ENCODE results near the gene CCNDBP1.
"Not testable (repeated sequence)": the region's sequence is repeated elsewhere in the genome, so short reads cannot be mapped to it uniquely, and the experiment has no call there.

CCNDBP1 gene, protein sequence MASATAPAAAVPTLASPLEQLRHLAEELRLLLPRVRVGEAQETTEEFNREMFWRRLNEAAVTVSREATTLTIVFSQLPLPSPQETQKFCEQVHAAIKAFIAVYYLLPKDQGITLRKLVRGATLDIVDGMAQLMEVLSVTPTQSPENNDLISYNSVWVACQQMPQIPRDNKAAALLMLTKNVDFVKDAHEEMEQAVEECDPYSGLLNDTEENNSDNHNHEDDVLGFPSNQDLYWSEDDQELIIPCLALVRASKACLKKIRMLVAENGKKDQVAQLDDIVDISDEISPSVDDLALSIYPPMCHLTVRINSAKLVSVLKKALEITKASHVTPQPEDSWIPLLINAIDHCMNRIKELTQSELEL

DNA sequence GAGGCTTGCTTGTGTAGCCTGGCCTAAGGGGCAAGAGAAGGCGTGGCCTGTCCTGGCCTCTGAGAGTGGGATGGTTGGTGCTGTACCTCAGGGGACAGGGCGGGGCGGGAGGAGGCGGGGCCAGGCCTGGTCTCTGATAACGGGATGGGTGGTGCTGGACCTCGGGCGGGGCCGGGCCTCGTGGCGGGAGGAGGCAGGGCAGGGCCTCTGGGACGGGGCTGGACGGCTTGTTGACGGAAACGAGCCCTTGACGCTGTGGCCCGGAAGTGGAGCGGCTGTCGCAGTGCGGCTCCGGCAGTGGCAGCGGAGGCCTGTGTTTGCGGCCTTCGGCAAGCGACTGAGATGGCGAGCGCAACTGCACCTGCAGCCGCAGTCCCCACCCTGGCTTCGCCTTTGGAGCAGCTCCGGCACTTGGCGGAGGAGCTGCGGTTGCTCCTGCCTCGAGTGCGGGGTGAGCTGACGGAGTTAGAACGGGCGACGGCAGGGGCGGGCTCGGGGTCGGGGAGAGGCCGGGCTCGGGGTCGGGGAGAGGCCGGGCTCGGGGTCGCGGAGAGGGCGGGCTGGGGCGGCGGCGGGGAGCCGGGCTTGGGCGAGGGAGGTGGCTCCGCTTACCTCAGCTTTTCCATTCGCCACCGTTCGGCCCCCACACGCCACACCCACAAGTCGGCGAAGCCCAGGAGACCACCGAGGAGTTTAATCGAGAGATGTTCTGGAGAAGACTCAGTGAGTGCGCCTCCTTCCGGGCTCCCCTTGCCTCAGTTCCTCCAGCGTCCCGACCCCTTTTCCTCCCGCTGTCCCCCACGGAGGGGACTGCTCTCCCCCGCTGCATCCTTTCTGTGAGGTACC, at the start of gene CCNDBP1:
Gene CCNDBP1, plus strand, starts transcription at position 247 of the 846 bp plus-strand sequence. Its CDS starts 96 bp downstream, at position 343.
- peak; percentile 99 for DNase-seq (ENCODE audit: low spot score)

DNA sequence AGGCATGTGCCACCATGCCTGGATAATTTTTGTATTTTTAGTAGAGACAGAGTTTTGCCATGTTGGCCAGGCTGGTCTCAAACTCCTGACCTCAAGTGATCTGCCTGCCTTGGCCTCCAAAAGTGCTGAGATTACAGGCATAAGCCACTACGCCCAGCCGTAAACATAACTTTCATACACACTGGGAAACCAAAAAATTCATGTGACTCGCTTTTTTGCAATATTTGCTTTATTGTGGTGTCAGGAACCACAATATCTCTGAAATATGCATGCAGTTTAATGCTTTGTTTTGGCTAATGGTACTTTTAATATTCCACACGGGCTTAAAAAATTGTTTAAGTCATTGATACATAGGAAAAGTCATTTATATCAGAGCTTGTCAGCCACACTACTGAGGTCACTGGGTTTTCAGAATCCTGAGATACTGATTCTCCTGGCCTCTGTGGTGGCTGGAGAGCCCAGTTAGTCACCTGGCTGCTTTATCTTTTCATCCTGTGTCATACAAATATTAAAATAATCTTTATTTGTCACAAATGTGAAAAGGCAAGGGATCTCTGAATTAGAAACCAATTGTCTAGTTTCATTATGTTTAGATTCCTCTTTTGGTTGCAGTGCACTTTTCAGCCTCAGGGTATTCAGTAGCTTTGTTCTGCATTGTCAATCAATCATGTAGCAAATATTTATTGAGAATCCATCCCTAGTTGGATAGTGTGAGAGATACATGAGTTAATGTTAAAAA, 41.8 kb upstream of the CCNDBP1 start:
- no peak for DNase-seq (ENCODE audit: low spot score)

DNA sequence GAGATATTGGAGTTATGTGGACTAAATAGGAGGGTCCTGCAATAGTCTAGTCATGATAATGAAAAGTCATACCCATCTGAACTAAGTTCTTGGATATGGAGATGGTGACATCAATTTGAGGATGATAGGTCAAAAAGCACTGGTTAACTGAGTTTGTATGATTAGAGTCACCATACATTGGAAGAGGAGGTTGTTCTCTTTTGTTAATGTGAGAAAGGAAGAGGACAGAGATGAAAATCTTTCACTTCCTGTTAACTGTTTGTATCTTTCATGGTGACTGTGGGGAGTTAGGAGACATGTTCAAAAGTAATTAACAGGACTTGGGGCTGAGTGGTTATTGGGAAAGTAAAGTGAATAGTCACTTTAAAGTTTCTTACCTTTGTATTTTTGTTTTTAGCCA, 40.7 kb upstream of the CCNDBP1 start:
- DNase-seq (ENCODE audit: low spot score), result no peak

DNA sequence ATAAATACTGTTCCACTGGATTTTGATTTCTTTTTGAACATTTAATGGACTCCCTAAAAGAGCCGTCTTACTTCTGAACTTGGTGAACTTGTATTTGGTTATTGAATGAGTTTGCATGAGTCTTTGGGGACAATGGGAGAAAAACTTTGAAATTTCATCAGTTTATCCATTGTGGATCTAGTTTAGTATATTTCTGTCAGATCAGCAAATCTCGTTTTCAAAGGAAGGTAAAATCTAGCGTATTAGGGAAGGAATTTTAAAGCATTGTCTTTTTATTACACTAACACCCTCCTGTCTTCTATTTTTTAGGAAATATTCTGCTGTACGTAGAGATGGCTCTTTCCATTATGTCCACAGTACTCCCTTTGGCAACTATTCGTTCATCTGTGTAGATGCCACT, 39.0 kb upstream of the CCNDBP1 start:
- DNase-seq (ENCODE audit: low spot score), result no peak

DNA sequence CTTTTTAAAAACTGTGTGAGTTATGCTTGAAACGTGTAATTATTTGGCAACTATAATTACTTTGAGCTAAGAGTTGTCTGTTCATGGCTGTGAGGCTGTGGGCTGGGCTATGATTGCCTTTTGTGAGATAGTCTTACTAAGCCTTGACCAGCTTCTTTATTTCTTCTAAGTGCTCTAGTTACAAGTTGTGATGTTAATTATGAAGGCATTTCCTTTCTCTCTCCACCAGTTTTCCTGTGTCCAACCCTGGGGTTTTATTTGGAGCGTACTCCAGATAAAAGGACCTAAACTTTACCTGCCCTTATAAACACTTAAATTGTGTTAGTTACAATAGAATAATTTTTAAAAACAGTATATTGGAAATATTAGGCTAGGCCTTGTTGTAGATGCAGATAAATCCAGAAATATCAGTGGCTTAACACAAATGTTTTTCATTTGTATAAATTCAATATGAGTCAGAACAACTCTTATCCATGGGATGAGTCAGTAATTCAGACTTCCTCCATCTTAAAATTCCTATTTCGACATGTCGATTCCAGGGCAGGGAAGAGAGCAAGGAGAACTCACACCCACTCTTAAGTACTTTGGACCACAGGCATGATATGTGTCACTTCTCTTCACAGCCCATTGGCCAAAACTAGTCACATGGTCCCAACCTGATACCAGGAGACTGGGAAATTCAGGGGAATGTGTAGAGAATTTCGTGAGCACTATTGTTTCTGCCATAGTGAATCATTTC, 34.8 kb upstream of the CCNDBP1 start:
- DNase-seq (ENCODE audit: low spot score), result peak; percentile 20

DNA sequence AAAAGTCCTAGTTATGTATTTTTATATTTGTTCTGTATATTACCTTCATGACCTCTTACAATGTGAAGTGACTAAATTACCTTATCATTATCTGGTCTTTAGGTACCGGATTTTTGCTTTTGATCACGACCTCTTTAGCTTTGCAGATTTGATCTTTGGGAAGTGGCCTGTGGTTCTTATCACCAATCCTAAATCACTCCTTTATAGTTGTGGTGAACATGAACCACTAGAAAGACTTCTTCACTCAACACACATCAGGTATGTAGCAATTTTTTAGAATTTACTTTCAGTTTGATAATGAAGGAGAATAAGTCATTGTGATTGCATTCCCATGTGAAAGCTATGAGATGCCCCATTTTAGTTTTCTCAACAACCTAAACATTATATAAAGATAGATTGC, 33.5 kb upstream of the CCNDBP1 start:
- no peak for DNase-seq (ENCODE audit: low spot score)

DNA sequence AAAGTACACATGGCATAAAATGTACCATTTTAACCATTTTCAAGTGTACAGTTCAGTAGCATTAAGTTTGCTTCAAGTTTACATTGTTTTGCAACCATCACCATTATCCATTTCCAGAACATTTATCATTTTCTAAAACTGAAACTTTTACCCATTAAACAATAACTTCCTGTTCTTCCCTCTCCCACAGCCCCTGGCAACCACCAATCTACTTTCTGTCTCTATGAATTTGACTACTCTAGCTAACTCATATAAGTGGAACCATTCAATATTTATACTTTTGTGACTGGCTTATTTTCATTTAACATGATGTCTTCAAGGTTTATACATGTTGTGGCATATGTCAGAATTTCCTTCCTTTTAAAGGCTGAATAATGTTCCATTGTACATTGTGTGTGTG, 31.9 kb upstream of the CCNDBP1 start:
- no peak for DNase-seq (ENCODE audit: low spot score)

DNA sequence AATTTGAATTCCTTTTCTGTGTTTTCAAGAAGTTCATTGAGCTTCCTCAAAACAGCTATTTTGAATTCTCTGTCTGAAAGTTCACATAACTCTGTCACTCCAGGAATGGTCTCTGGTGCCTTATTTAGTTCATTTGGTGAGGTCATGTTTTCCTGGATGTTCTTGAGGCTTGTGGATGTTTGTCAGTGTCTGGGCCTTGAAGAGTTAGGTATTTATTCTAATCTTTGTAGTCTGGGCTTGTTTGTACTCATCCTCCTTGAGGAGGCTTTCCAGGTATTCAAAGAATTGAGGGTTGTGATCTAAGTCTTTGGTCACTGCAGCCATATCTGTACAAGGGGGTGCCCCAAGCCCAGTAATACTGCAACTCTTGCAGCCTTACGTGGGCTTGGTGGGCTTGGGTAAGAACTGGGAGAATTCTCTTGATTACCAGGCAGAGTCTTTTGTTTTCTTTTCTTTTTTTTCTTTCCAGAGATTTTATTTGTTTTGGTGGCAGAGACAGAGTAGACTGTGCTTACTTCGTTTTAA, 19.3 kb upstream of the CCNDBP1 start:
- no peak for DNase-seq (ENCODE audit: low spot score)

DNA sequence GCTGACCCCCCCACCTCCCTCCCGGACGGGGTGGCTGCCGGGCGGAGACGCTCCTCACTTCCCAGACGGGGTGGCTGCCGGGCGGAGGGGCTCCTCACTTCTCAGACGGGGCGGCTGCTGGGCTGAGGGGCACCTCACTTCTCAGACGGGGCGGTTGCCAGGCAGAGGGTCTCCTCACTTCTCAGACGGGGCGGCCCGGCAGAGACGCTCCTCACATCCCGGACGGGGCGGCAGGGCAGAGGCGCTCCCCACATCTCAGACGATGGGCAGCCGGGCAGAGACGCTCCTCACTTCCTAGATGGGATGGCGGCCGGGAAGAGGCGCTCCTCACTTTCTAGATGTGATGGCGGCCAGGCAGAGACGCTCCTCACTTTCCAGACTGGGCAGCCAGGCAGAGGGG, 17.9 kb upstream of the CCNDBP1 start:
- not testable (repeated sequence) for DNase-seq (ENCODE audit: low spot score)

DNA sequence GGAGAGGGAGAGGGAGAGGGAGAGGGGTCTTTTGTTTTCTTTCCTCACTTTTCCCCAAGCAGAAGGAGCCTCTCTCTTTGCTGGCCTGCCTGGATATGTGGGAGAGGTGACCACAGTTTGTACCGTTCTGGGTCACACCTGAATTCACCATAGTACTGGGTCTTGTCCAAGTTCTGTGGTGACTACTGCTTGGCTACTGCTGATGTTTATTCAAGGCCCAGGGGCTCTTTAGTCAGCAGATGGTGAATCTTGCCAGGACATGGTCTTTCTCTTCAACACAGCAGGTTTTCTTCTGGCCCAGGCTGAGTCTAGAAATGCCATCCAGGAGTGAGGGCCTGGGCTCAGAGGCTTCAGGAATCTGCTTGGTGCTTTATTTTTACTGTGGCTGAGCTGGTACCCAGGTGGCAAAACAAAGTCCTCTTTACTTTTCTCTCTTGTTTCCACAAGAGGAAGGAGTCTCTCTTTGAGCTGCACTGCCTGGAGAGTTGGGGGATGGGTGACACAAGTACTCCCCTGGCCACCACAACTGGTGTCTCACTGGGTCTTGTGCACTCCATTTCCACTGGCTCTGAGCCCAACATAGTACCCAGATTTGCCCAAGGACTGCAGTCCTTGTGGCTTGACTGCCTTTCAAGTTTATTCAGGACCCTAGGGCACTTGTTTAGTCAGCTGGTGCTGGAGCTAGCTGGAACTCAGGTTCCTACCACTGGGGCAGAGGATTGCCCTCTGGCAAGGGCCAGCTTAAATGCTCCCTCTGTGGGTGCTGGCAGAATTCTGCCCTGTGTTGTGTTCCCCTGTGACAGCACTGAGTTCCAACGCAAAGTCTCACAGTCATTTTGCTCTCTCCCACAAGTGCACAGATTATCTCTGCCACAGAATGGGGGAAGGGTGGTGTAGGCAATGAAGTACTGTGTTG, 16.8 kb upstream of the CCNDBP1 start:
- no peak for DNase-seq (ENCODE audit: low spot score)

DNA sequence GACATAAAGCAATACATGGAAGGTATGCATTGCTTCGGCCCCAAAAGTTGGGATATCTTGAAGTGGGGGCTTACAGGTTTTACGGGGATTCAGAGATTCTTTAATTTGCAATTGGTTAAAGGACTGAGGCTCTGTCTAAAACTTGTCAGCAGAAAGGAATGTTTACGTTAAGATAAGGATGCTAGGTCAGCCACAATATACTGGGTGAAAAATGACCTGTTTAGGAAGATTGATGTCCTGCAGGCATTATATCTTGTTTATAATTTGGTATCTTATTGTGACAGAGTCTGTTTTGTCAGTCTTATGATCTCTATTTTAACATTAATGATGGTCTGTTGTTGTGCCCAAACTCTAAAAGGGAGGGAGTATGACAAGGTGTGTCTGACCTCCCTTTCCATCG, 15.3 kb upstream of the CCNDBP1 start:
- DNase-seq (ENCODE audit: low spot score), result no peak

DNA sequence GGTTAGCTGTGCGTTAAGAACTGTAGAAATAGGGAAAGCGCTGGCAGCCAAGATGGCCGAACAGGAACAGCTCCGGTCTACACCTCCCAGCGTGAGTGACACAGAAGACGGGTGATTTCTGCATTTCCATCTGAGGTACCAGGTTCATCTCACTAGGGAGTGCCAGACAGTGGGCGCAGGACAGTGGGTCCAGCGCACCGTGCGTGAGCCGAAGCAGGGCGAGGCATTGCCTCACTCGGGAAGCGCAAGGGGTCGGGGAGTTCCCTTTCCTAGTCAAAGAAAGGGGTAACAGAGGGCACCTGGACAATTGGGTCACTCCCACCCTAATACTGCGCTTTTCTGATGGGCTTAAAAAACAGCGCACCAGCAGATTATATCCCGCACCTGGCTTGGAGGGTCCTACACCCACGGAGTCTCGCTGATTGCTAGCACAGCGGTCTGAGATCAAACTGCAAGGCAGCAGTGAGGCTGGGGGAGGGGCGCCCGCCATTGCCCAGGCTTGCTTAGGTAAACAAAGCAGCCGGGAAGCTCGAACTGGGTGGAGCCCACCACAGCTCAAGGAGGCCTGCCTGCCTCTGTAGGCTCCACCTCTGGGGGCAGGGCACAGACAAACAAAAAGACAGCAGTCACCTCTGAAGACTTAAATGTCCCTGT, 9.4 kb upstream of the CCNDBP1 start:
- not testable (repeated sequence) for DNase-seq (ENCODE audit: low spot score)

DNA sequence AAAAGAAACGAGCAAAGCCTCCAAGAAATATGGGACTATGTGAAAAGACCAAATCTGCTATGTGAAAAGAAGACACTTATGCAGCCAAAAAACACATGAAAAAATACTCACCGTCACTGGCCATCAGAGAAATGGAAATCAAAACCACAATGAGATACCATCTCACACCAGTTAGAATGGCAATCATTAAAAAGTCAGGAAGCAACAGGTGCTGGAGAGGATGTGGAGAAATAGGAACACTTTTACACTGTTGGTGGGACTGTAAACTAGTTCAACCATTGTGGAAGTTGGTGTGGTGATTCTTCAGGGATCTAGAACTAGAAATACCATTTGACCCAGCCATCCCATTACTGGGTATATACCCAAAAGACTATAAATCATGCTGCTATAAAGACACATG, 8.1 kb upstream of the CCNDBP1 start:
- DNase-seq (ENCODE audit: low spot score), result not testable (repeated sequence)

DNA sequence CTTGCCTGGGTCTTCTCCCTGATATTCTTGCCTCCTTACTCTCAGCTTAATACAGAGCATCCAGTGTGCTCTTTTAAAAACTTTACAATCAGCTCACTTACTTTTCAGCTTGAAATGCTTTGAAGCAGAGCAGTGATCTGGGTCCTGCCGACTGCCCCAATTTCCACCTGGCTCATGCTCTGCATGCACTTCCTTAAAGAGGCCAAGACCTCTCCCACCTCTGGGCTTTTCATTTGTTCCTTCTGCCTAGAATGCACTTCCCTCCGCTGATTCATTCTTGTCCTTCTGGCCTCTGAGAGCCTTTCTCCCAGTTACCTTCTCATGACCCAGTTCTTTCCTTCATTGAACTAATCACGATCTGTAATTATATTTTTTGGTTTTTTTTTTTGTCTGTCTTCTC, 1.9 kb upstream of the CCNDBP1 start:
- DNase-seq (ENCODE audit: low spot score), result no peak

DNA sequence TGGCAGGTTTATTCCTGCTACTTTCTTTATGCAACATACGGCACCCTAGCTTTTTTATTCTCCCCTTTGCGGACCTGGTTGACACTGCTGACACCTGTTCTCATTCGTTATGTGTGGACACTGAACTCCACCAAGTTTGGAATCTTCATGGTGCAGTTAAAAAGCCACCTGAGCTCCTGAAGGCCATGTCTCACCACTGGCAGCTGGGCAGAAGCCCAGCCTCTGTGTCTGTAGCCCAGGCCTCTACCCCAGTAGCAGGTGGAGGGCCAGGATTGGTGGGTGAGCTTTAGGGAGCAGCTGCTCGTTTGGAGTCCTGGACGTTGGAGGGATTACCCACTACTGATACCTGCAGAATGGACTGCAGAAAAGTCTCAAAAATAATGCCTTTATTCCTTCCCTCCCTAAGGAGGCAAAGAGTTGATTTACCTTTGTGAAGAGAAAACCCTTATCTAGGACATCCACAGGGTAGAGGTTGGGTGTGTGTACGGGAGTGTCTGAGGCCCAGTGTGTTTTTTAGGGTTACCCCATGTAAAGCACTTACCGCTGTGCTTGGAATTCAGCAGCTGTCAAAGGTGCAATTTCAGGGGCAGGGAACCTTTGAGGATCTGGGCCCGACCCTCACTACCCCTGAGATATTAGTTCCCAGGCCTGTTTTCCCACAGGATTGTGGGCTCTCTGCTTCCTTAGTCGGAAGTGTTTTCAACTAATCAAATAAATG, 637 bp upstream of the CCNDBP1 start:
- DNase-seq (ENCODE audit: low spot score), result no peak

DNA sequence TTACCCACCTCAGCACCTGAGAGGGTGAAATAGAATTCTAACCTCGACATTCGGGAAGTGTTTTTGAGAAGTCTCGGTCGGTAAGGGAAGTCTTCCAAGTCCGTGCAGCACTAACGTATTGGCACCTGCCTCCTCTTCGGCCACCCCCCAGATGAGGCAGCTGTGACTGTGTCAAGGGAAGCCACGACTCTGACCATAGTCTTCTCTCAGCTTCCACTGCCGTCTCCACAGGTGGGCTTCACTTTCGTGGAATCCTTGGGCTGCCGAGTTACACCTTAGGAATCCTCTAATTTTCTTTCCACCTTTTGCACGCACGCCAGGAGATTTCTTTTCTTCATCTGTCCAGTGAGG, 775 bp downstream of the CCNDBP1 start:
- DNase-seq (ENCODE audit: low spot score), result no peak

DNA sequence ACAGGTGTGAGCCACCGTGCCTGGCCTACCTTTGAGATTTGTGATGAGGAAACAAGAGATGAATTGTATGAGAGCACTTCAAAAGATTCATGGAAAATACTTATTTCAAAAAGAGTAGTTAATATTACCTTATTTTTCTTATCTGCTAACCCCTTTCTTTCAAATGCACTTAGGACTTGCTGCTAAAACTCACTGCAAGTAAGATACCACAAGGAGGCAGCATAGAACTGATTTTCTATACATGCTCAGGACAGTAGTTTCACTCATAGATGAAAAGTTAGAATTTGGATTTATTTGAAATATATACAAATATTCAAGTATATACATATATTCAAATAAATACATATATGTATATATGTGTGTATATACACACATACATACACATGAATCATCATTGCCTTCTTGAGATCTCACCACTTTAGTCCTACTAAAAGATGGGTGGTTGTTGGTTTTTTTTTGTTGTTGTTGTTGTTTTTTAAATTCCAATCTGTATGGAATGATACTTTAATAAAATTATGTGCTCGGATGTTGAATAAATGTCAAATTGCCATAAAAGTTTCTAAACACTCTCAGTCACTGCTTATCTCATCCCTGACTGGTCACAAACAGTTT, 2.4 kb downstream of the CCNDBP1 start:
- DNase-seq (ENCODE audit: low spot score), result no peak

DNA sequence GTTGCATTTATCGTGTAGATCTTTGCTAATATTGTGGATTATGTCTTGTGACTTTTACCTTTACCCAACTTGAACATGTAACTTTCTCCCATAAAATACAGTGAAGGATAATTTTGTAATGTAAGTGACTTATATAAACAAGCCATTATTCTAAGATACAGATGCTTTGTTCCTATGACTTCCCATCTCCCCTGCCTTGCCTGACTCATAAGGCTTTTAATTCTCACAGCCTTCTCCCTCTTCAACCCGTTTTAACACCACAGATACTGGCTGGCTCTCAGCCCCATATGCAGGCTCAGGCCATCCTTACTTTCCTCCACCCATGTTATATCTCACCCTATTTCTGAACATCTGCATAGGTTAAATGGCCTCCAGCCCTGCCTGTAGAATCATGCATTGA, 4.1 kb downstream of the CCNDBP1 start:
- no peak for DNase-seq (ENCODE audit: low spot score)

DNA sequence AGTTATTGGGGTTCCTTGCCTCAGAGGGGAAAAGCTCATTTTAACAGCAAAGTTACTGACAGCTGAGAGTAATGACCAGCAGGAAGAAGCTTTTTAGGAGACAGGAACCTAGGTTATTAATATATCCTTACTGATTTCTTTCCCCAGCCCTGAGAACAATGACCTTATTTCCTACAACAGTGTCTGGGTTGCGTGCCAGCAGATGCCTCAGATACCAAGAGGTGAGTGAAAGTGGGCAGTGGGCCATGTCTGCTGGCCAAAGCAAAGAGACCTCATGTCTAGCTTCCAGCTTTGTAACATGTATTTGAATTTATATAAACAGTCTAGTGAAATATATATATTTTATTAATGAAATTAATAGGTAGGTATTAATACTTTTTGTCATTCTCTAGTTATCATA, 5.0 kb downstream of the CCNDBP1 start:
- DNase-seq (ENCODE audit: low spot score), result no peak

Measured in iPS-NIHi11 (cell line).